SK-N-SH (cell line): ENCODE measurements around the gene CENPV. TPM values are rescaled to one million over a fixed set of nuclear protein-coding genes. Genes with fewer than 3 reads are reported as not detected.

ENCODE experiments used
- CTCF ChIA-PET: fragments of 300-600, 350-600 bp; formaldehyde crosslinking; extraction: SDS; loops from one replicate; lab custom pipeline; 2021; lab: Yijun Ruan, JAX
- POLR2A ChIA-PET: fragments of 350-600 bp; sonication (Branson Sonifier 250); formaldehyde crosslinking; extraction: SDS; loops from one replicate; lab custom pipeline; 2020; ENCODE audit warnings: antibody characterized with exemption, inconsistent platforms; lab: Yijun Ruan, JAX
- DNase-seq: peaks from one replicate; pipeline ENCODE4 v3.0.0; 2012
- H2AFZ ChIP-seq: fragments of 200-600 bp; sonication (generic); 2 replicates; pipeline ENCODE4 v1.8.1; 2016; ENCODE audit warnings: antibody characterized with exemption, mild to moderate bottlenecking, low read depth
- H3F3A ChIP-seq: fragments of 200-600 bp; sonication (generic); replicated peaks from 2 replicates; pipeline ENCODE3; 2016; ENCODE audit warnings: antibody characterized with exemption, mild to moderate bottlenecking; ENCODE audit not compliant: insufficient read depth
- H3K27ac ChIP-seq, 2 experiments: fragments of 200-500 bp in 1 of 2; fragments of 200-600 bp in 1 of 2; sonication (Bioruptor generic) in 1 of 2; sonication (generic), shearing (Covaris generic) in 1 of 2; 2 replicates each; pipeline versions ENCODE4 v1.5.1 to v1.6.1; 2014 to 2016; ENCODE audit warnings: low read depth in 2 of 2, inconsistent platforms in 1 of 2, low read length in 1 of 2, mild to moderate bottlenecking in 1 of 2, mixed read lengths in 1 of 2
- H3K27me3 ChIP-seq: fragments of 200-600 bp; sonication (generic), shearing (Covaris generic); 2 replicates; pipeline ENCODE4 v1.6.1; 2016; ENCODE audit warnings: mixed run types; ENCODE audit not compliant: insufficient read depth
- H3K36me3 ChIP-seq, 2 experiments: fragments of 200-500 bp in 1 of 2; fragments of 200-600 bp in 1 of 2; sonication (Bioruptor generic) in 1 of 2; sonication (generic) in 1 of 2; replicated peaks in 1 of 2; 2 replicates each; pipeline versions ENCODE3 to v1.5.1; 2014 to 2016; ENCODE audit warnings: low read length in 1 of 2, mild to moderate bottlenecking in 1 of 2; ENCODE audit not compliant: insufficient read depth in 2 of 2, control insufficient read depth in 1 of 2
- H3K4me1 ChIP-seq, 2 experiments: fragments of 200-500 bp in 1 of 2; fragments of 200-600 bp in 1 of 2; sonication (Bioruptor generic) in 1 of 2; sonication (generic), shearing (Covaris generic) in 1 of 2; 2 replicates each; pipeline versions ENCODE4 v1.5.1 to v1.6.1; 2014 to 2016; ENCODE audit warnings: low read depth in 1 of 2, low read length in 1 of 2, mixed run types in 1 of 2; ENCODE audit not compliant: insufficient read depth in 2 of 2, control insufficient read depth in 1 of 2
- H3K4me2 ChIP-seq: fragments of 200-600 bp; sonication (generic), shearing (Covaris generic); 2 replicates; pipeline ENCODE4 v1.6.1; 2017; ENCODE audit warnings: mixed run types
- H3K4me3 ChIP-seq, 2 experiments: fragments of 200-500 bp in 1 of 2; fragments of 200-600 bp in 1 of 2; sonication (Bioruptor generic) in 1 of 2; sonication (generic), shearing (Covaris generic) in 1 of 2; 2 replicates each; pipeline versions ENCODE4 v1.5.1 to v1.8.1; 2014 to 2016; ENCODE audit warnings: low read depth in 2 of 2, inconsistent platforms in 1 of 2, low read length in 1 of 2, mild to moderate bottlenecking in 1 of 2, mixed read lengths in 1 of 2, moderate library complexity in 1 of 2
- H3K79me2 ChIP-seq: fragments of 200-600 bp; sonication (generic); 2 replicates; pipeline ENCODE4 v1.8.1; 2017; ENCODE audit warnings: mild to moderate bottlenecking; ENCODE audit not compliant: insufficient read depth
- H3K9ac ChIP-seq: fragments of 200-600 bp; sonication (generic); 2 replicates; pipeline ENCODE4 v1.6.1; 2017; ENCODE audit warnings: mixed run types
- H3K9me2 ChIP-seq: fragments of 200-600 bp; sonication (generic); 2 replicates; pipeline ENCODE4 v1.6.1; 2017; ENCODE audit warnings: mixed run types
- H3K9me3 ChIP-seq: fragments of 200-600 bp; sonication (generic); 2 replicates; pipeline ENCODE4 v1.6.1; 2017; ENCODE audit warnings: mixed run types, mild to moderate bottlenecking, moderate library complexity
- H4K20me1 ChIP-seq: fragments of 200-600 bp; sonication (generic); 2 replicates; pipeline ENCODE4 v1.6.1; 2017; ENCODE audit warnings: mild to moderate bottlenecking, mixed run types; ENCODE audit not compliant: insufficient read depth
- CTCF ChIP-seq: fragments of 200-600 bp; sonication (generic); IDR thresholded peaks from 2 replicates; pipeline ENCODE4 v1.6.1; 2017; ENCODE audit warnings: antibody characterized with exemption, mild to moderate bottlenecking, moderate library complexity
- ELF1 ChIP-seq: IDR thresholded peaks from 2 replicates; pipeline ENCODE4 v1.4.0; 2012
- FOXM1 ChIP-seq: IDR thresholded peaks from 2 replicates; pipeline ENCODE4 v1.4.0; 2012; ENCODE audit warnings: low read depth, mild to moderate bottlenecking
- IRF3 ChIP-seq: fragments of 150-350 bp; IDR thresholded peaks from 2 replicates; pipeline ENCODE4 v1.6.1; 2016; ENCODE audit warnings: mild to moderate bottlenecking, low read depth, low read length
- JUND ChIP-seq: IDR thresholded peaks from 2 replicates; pipeline ENCODE4 v1.4.0; 2012
- MXI1 ChIP-seq: IDR thresholded peaks from 2 replicates; pipeline ENCODE4 v1.6.1; 2012; ENCODE audit warnings: mild to moderate bottlenecking, low read depth, low read length, improper control_type of control experiment
- NFIC ChIP-seq: IDR thresholded peaks from 2 replicates; pipeline ENCODE4 v1.4.0; 2012; ENCODE audit warnings: borderline replicate concordance
- PBX3 ChIP-seq: IDR thresholded peaks from 2 replicates; pipeline ENCODE4; 2012
- POLR2AphosphoS5 ChIP-seq: IDR thresholded peaks from 2 replicates; pipeline ENCODE4 v1.6.1; 2012; ENCODE audit warnings: low read depth, low read length
- RAD21 ChIP-seq: IDR thresholded peaks from 2 replicates; pipeline ENCODE4 v1.6.1; 2012; ENCODE audit warnings: mild to moderate bottlenecking, low read length
- RCOR1 ChIP-seq: fragments of 150-350 bp; IDR thresholded peaks from 2 replicates; pipeline ENCODE4 v1.6.1; 2017; ENCODE audit warnings: antibody characterized with exemption, low read length
- RXRA ChIP-seq: IDR thresholded peaks from 2 replicates; pipeline ENCODE4 v1.4.0; 2012; ENCODE audit warnings: low read depth, mild to moderate bottlenecking, borderline replicate concordance
- SMC3 ChIP-seq: IDR thresholded peaks from 2 replicates; pipeline ENCODE4 v1.6.1; 2012; ENCODE audit warnings: low read depth, low read length, improper control_type of control experiment
- TAF1 ChIP-seq: IDR thresholded peaks from 2 replicates; pipeline ENCODE4 v1.6.1; 2012; ENCODE audit warnings: low read depth, mild to moderate bottlenecking, low read length, moderate library complexity, borderline replicate concordance
- TEAD4 ChIP-seq: IDR thresholded peaks from 2 replicates; pipeline ENCODE4 v1.4.0; 2012; ENCODE audit warnings: mild to moderate bottlenecking, borderline replicate concordance; ENCODE audit not compliant: insufficient read depth
- YY1 ChIP-seq: IDR thresholded peaks from 2 replicates; pipeline ENCODE4 v1.4.0; 2012; ENCODE audit warnings: low read depth, mild to moderate bottlenecking
- ZBTB33 ChIP-seq: IDR thresholded peaks from 2 replicates; pipeline ENCODE4 v1.4.0; 2012; ENCODE audit warnings: low read depth, borderline replicate concordance
- WGBS: methylation state at CpG from one replicate; pipeline ENCODE4 v1.1.6; 2017; ENCODE audit warnings: low lambda C conversion rate; 5-methylcytosine and 5-hydroxymethylcytosine counted together
- polyA plus RNA-seq, 3 experiments: library from polyadenylated mRNA; depleted of rRNA; stranded (reverse); fragments of >200 nt; gene quantifications; 2 replicates each; pipeline ENCODE4 v1.2.3, GENCODE V29; 2012

CENPV gene
- polyA plus RNA-seq, 1 of the 3 experiments (the other 2 are of a cell fraction), result 92.3 TPM

DNA sequence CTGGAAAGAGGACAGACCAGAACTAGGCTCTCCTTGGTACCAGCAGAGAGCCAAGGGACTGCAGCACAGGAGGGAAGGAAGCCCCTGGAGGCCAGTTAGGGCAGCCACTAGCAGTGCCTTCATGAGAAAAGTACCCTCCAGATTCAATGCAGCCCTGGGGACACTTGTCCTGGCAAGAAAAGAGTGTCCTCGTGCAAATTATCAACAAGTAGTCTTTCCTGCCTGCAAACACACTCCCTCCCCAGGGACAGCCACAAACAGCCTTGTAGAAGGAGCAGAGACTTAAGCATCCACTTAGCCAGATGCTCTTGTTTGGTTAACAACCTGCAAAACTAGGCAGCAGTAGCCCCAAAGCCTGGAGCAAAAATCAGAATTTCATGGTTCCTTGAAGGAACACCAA lies 24.3 kb downstream of the CENPV start:
- no peak for DNase-seq
- H3K79me2 ChIP-seq, result no peaks in the 10 kb centered on the region
- POLR2A ChIA-PET, result no interaction called here
- H3K4me1 ChIP-seq, result peaks cover 0 to 9% of the 10 kb centered on the region in 2 experiments; a peak in 1 of 4 replicates
- H3K36me3 ChIP-seq, result peaks cover 8 to 11% of the 10 kb centered on the region in 2 experiments
- no peak overlapping the region for H2AFZ ChIP-seq
- CTCF ChIA-PET, result no interaction called here
- WGBS, result 33% methylated on average over 1 of the region's 1 CpG
- H3F3A ChIP-seq, result peaks cover 7% of the 10 kb centered on the region
- no peaks in the 10 kb centered on the region for H3K9me3 ChIP-seq
- TF ChIP-seq CTCF (peak; percentile 23), TAF1 (no peak)
- H3K4me3 ChIP-seq, result no peak overlapping the region
- H3K4me2 ChIP-seq, result peak overlapping the region; percentile 9; the same call in 1 of the 2 replicates
- H3K9me2 ChIP-seq, result no peaks in the 10 kb centered on the region
- H4K20me1 ChIP-seq, result no peaks in the 10 kb centered on the region
- H3K27me3 ChIP-seq, result no peaks in the 10 kb centered on the region
- no peak overlapping the region for H3K9ac ChIP-seq
- H3K27ac ChIP-seq, result no peak overlapping the region

DNA sequence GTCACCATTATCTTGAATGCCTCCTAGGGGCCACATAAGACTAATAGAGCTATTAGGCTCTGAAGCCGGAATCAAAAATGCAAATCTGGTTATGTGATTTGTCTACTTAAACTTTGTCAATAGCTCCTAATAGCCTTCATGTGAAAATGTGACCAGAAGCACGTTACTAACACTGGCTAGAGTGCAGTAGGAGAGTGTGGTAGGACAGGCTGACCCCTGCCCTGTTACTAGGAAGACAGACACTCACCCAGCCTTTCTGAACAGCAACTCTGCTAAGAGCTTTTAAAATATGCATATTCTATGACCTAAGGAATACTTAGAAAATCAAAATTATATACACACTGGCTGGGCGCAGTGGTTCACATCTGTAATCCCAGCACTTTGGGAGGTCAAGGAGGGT lies 26.3 kb downstream of the CENPV start:
- Histone ChIP-seq H3K4me2 (no peak overlapping the region), H3K4me3 (no peak overlapping the region), H2AFZ (no peak overlapping the region), H3K4me1 (peaks cover 0 to 9% of the 10 kb centered on the region in 2 experiments; a peak in 1 of 4 replicates), H3K9ac (no peak overlapping the region), H3K9me2 (no peaks in the 10 kb centered on the region), H3K27ac (no peak overlapping the region), H4K20me1 (no peaks in the 10 kb centered on the region), H3F3A (peaks cover 10% of the 10 kb centered on the region), H3K36me3 (peaks cover 10 to 11% of the 10 kb centered on the region in 2 experiments), H3K9me3 (no peaks in the 10 kb centered on the region), H3K79me2 (no peaks in the 10 kb centered on the region), H3K27me3 (no peaks in the 10 kb centered on the region)
- DNase-seq, result no peak
- ChIA-PET CTCF (interaction anchor here (1.0 to 1.8 kb wide), 4 partner anchors 11 to 194 kb away, joined by 3 to 6 read pairs (median 4); no protein-coding TSS in a partner anchor), POLR2A (no interaction called here)
- 97% methylated on average over 3 of the region's 3 CpGs for WGBS
- TF ChIP-seq SMC3 (no peak), YY1 (no peak), RCOR1 (no peak), IRF3 (no peak), JUND (no peak), ELF1 (no peak), RXRA (no peak), TAF1 (no peak), ZBTB33 (no peak), FOXM1 (no peak), NFIC (no peak), TEAD4 (no peak), PBX3 (no peak), CTCF (no peak), MXI1 (no peak), POLR2AphosphoS5 (no peak), RAD21 (no peak)
